Gastrocnemius medialis (tissue), 4 donors: Measurements from ENCODE around the gene OPN4.

Experiments
- CTCF ChIP-seq, 5 experiments: fragments of 450-650 bp in 3 of 5; fragments of 200-600 bp in 2 of 5; sonication (generic) in 2 of 5; IDR thresholded peaks in 4 of 5; conservative IDR thresholded peaks in 1 of 5; 1 replicate in 4 of 5; 2 replicates in 1 of 5; pipeline ENCODE4 v1.5.1; 2016 to 2019; ENCODE audit warnings: antibody characterized with exemption in 5 of 5, mild to moderate bottlenecking in 3 of 5, moderate library complexity in 3 of 5
- POLR2A ChIP-seq, 2 donors: fragments of 450-650 bp; IDR thresholded peaks; one replicate each; pipeline ENCODE4 v1.6.1; 2017; ENCODE audit warnings: antibody characterized with exemption in 2 of 2, mild to moderate bottlenecking in 2 of 2, moderate library complexity in 2 of 2

- no peak for TF ChIP-seq POLR2A (IDR thresholded peaks at IDR 0.05)
- no peak for TF ChIP-seq CTCF (IDR thresholded peaks at IDR 0.05 in 4 of 5, conservative IDR thresholded peaks at IDR 0.05 in 1 of 5)
Measured at GRCh38 chr10:86687750-86688149, 33.4 kb downstream of the OPN4 start.
